Measurements from ENCODE around the gene SCYL1.
A peak's percentile ranks its signal among the peaks of the same experiment; 100 is the strongest.

The SCYL1 gene

GRCh38 chr11:65565624-65566453 lies 41.0 kb downstream of the SCYL1 start:
- DNase-seq (ENCODE audit: low read depth in 4 of 4, low spot score in 1 of 4) = no peak

- peak in 1 of 4 experiments; percentile 55 for DNase-seq (ENCODE audit: low read depth in 4 of 4, low spot score in 1 of 4)
Measured at GRCh38 chr11:65569164-65569972, 44.5 kb downstream of the SCYL1 start.

- peak; percentile 92 to 99 (median 96) for DNase-seq (ENCODE audit: low read depth in 4 of 4, low spot score in 1 of 4)
Measured at GRCh38 chr11:65569973-65570918, 45.4 kb downstream of the SCYL1 start, which contains the start of gene ZNRD2. ZNRD2 (plus strand) TSS chr11:65570477; CDS start chr11:65570492, 15 bp downstream.

- no peak for DNase-seq (ENCODE audit: low read depth in 4 of 4, low spot score in 1 of 4)
Measured at GRCh38 chr11:65571420-65571819, 46.5 kb downstream of the SCYL1 start.

GRCh38 chr11:65571940-65572339 lies 47.1 kb downstream of the SCYL1 start:
- no peak for DNase-seq (ENCODE audit: low read depth in 4 of 4, low spot score in 1 of 4)

- DNase-seq (ENCODE audit: low read depth in 4 of 4, low spot score in 1 of 4) = peak in 3 of 4 experiments; percentile 71 to 87 (median 78)
Measured at GRCh38 chr11:65572356-65573051, 47.6 kb downstream of the SCYL1 start, which contains the start of gene FAM89B. FAM89B (plus strand) TSS chr11:65572538; CDS start chr11:65572670, 132 bp downstream.

GRCh38 chr11:65573391-65574079 lies 48.7 kb downstream of the SCYL1 start:
- no peak for DNase-seq (ENCODE audit: low read depth in 4 of 4, low spot score in 1 of 4)

GRCh38 chr11:65574109-65574810 lies 49.4 kb downstream of the SCYL1 start:
- DNase-seq (ENCODE audit: low read depth in 4 of 4, low spot score in 1 of 4) = peak; percentile 59 to 93 (median 72)

- DNase-seq (ENCODE audit: low read depth in 4 of 4, low spot score in 1 of 4) = no peak
Measured at GRCh38 chr11:65574811-65575567, 50.1 kb downstream of the SCYL1 start.

- peak in 3 of 4 experiments; percentile 43 to 73 (median 49) for DNase-seq (ENCODE audit: low read depth in 4 of 4, low spot score in 1 of 4)
Measured at GRCh38 chr11:65575568-65576231, 50.8 kb downstream of the SCYL1 start, which contains the start of gene EHBP1L1. EHBP1L1 (plus strand) TSS chr11:65576053; CDS start chr11:65576303, 250 bp downstream.

- DNase-seq (ENCODE audit: low read depth in 4 of 4, low spot score in 1 of 4) = no peak
Measured at GRCh38 chr11:65576232-65576866, 51.5 kb downstream of the SCYL1 start.

- no peak for DNase-seq (ENCODE audit: low read depth in 4 of 4, low spot score in 1 of 4)
Measured at GRCh38 chr11:65576867-65577755, 52.2 kb downstream of the SCYL1 start.

- DNase-seq (ENCODE audit: low read depth in 4 of 4, low spot score in 1 of 4) = no peak
Measured at GRCh38 chr11:65577756-65578109, 52.9 kb downstream of the SCYL1 start.

- no peak for DNase-seq (ENCODE audit: low read depth in 4 of 4, low spot score in 1 of 4)
Measured at GRCh38 chr11:65578134-65578533, 53.3 kb downstream of the SCYL1 start.

- no peak for DNase-seq (ENCODE audit: low read depth in 4 of 4, low spot score in 1 of 4)
Measured at GRCh38 chr11:65578667-65579066, 53.8 kb downstream of the SCYL1 start.

GRCh38 chr11:65579291-65579690 lies 54.4 kb downstream of the SCYL1 start:
- no peak for DNase-seq (ENCODE audit: low read depth in 4 of 4, low spot score in 1 of 4)
